HG03442 (cell line): ENCODE results near the gene MED16.

Source experiments
- ATAC-seq: cut with Tn5 transposase; IDR thresholded peaks from one replicate; pipeline ENCODE4 v1.9.1; 2021; ENCODE audit warnings: mild to moderate bottlenecking, moderate library complexity; ENCODE audit not compliant: unreplicated experiment

MED16 gene

GRCh38 chr19:875265-875879 lies 17.6 kb downstream of the MED16 start:
- ATAC-seq: no peak

DNA sequence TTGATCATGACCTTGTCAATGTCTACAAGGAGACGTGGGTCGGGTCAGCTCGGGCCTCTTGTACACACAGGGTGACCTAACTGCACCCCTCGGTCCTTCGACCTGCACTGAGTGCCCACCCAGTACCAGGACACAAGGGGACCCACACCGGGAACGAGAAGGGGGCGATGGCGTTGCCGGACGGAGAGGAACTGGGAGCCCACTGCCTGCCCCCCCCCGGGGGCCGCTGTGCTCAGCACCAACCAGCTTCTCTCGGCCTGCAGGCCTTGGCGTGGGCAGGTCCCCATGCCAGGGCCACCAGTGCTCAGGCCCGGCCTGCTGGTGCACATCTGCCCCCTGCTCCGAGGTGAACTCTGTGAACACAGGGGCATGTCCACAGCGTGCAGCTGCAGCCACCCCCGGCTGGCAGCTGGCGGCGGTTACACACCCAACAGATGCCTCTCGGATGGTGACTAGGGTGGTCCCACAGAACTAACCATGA lies 19.4 kb downstream of the MED16 start:
- no peak for ATAC-seq

DNA sequence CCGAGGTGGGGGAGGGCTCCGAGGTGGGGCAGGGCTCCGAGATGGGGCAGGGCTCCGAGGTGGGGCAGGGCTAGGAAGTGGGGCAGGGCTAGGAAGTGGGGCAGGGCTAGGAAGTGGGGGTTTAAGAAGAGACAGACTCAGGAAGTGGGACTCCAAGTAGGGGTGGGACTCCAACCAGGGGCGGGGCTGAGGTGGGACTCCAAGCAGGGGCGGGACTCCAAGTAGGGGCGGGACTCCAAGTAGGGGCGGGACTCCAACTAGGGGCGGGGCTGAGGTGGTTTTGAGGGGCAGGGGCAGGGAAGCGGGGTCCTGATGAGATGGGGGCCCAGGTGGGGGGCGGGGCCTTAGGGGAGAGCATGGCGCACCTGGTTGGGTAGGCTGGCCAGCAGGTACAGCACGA lies 19.9 kb downstream of the MED16 start:
- ATAC-seq: no peak

DNA sequence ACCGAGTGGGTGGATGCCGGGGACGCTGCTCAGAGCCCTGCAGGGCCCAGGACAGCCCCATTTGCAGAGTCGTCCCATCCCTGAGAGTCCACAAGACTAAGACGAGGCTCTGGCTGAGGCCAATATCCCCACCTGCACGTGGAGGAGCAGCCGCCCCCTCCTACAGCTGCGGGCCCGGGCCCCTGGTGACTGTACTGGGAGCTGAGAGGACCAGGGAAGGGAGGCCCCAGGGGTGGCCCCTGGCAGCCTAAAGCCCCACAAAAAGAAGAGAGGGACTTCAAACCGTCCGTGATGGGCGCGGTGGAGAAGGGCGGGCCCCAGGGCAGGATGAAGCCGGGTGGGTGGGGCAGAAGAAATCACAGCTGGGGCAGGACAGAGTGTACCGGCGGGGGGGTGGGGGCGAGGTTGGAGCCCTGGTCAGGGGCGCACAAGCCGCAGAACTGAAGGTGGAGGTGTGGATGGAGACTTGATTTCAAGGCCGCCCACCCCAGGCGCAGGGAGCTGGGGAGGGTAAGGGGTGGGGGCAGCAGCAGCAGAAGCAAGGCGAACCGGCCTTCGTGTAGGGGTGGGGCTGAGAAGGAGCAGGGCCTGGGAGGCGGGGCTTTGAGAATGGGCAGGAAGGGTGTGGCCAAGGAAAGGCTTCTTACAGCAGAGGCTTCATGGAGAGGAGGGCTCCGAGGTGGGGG lies 20.6 kb downstream of the MED16 start:
- ATAC-seq: no peak

DNA sequence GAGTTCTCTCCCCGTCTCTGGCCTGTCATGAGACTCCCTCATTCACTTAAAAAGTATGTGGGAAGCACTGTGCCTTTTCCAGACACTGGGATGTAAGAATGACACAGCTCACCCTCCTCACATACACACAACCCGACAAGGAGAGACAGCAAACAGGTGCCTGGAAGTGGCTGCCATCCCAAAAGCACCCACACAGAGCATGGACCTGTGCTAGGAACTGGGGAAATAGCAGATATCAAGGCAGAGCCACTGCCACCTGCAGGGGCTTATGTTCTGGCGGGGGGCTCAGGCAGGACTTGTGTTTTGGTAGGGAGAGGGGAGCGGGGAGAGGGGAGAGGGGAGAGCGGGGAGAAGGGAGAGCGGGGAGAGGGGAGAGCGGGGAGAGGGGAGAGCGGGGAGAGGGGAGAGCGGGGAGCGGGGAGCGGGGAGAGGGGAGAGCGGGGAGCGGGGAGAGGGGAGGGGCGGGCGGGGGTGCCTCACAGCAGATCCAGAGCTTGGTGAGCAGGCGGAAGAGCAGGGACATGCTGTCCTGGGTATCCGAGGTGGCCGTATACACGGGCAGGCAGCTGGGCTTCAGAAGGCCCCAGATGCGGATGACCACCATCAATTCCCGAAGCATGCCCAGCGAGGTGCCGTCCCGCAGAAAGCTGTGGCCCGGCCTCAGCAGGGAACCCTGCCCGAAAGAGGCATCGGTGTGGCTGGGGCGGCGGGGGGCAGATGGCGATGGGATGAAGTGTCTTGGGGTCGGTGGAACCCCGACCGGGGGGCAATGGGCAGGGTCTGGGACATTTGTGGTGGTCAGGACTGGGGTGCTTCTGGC lies 21.3 kb downstream of the MED16 start:
- no peak for ATAC-seq

- no peak for ATAC-seq
Measured at GRCh38 chr19:870963-871401, 22.0 kb downstream of the MED16 start.

DNA sequence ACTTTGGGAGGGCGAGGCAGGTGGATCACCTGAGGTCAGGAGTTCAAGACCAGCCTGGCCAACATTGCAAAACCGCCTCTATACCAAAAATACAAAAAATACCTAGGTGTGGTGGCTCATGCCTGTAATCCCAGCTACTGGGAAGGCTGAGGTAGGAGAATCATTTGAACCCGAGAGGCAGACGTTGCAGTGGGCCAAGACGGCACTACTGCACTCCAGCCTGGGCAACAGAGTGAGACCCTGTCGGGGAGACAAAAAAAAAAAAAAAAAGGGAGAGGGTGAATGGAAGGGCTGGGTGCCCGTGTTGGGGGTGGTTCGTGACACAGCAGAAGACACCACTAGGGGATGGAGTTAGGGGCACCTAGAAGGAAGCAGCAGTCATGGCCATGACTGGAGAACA lies 22.7 kb downstream of the MED16 start:
- no peak for ATAC-seq

GRCh38 chr19:869245-870177 lies 23.5 kb downstream of the MED16 start:
- ATAC-seq: no peak

DNA sequence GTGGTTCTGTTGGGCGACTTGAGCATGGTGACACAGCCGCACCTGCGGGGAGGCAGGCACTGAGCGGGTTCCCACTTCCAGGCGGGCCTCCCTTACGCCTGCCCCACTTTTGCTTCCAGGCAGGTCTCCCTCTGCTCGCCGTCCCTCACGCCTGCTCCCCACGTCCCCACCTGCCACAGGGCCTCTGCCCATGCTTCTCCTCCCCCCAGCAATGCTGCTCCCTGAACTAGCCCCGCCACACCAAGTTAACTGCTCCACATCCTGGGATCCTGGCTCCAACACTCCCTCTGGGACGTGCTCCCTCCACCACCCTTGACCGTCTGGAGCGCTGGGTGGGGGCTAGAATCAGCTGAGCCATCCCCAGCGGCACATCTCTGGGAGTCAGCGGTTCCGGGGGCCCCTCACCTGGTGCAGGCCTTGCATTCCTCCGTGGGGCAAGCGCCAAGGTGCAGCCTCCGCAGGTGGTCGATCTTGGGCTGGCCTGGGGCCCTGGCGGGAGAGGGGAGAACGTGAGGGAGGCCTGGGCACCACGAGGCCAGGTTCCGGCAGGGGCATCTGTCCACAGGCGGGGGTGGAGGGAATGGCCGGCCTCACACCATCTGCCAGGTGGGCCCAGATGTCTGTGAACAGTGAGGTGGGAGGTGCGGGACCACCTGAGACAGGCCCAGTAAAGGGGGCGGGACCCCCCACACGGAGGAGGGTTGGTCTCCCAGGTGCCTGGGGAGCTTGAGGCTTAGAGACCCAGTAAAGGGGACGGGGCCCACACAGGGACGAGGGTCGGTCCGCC lies 24.3 kb downstream of the MED16 start:
- ATAC-seq: no peak

- no peak for ATAC-seq
Measured at GRCh38 chr19:867855-868457, 25.0 kb downstream of the MED16 start.

DNA sequence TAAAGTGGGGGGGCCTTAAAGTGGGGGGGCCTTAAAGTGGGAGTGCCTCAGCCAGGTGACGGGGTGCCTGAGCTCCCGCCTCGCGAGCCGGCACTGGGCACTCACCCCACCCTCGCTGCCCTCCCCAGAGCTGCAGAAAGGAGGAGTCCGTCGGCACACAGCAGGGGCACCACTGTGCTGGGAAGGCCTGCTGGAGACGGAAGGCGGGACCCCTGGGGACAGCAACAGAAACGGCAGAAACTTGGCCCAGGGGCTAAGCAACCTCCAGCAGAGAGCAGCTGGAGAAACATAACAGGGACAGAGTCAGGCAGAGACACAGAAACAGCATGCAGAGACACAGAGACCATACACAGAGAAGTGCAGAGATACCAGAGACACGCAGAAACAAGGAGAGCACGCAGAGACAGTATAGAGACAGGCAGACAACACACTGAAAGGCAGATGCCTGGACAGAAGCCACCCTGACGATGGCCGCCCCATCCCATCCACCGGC lies 25.6 kb downstream of the MED16 start:
- no peak for ATAC-seq

GRCh38 chr19:866769-867300 lies 26.2 kb downstream of the MED16 start:
- no peak for ATAC-seq

DNA sequence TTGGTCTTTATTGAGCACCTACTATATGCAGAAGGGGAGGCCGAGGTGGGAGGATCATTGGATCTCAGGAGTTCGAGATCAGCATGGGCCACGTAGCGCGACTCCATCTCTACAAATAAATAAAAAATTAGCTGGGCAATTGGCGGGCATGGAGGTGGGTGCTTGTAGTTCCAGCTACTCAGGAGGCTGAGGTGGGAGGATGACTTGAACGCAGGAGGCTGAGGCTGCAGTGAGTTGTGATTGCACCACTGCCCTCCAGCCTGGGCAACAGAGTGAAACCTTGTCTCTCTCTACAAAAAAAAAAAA lies 29.7 kb downstream of the MED16 start:
- ATAC-seq: no peak

GRCh38 chr19:862581-863314 lies 30.2 kb downstream of the MED16 start:
- ATAC-seq: no peak

GRCh38 chr19:861756-862580 lies 31.0 kb downstream of the MED16 start:
- no peak for ATAC-seq

DNA sequence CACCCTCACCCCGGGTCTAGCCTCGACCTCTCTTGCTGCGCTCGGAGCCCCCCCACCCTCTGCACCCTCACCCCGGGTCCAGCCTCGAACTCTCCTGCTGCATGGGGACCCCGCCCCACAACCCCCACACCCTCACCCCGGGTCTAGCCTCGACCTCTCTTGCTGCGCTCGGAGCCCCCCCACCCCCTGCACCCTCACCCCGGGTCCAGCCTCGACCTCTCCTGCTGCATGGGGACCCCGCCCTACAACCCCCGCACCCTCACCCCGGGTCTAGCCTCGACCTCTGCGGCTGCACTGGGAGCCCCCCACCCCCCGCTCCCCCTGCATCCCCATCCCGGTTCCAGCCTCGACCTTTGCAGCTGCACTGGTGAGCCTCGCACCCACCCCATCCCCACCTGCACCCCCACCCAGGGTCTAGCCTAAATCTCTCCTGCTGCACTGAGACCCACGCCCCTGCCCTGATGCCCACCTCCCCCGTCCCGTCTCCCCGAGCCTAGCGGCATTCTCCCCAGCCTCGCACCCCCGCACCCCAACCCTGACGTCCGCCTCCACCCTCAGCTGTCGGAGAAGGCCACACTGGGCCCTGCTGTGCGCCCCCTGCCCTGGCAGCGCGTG lies 31.7 kb downstream of the MED16 start:
- no peak for ATAC-seq
